ENCODE measurements around the gene ZNF474.
A peak's percentile ranks its signal among the peaks of the same experiment; 100 is the strongest.

The ZNF474 gene

GRCh38 chr5:122183098-122183787 is 53.9 kb downstream of the ZNF474 start:
- no peak for DNase-seq

- DNase-seq, result no peak
Measured at GRCh38 chr5:122183788-122184170, 54.4 kb downstream of the ZNF474 start.

GRCh38 chr5:122184676-122185255 is 55.4 kb downstream of the ZNF474 start:
- no peak for DNase-seq

- DNase-seq, result no peak
Measured at GRCh38 chr5:122187426-122187825, 58.1 kb downstream of the ZNF474 start.

- no peak for DNase-seq
Measured at GRCh38 chr5:122190156-122190555, 60.8 kb downstream of the ZNF474 start.

GRCh38 chr5:122192497-122193496 is 63.5 kb downstream of the ZNF474 start:
- DNase-seq, result peak in 1 of 2 donors; percentile 23

- no peak for DNase-seq
Measured at GRCh38 chr5:122195802-122196394, 66.6 kb downstream of the ZNF474 start.

GRCh38 chr5:122199146-122199545 is 69.8 kb downstream of the ZNF474 start:
- no peak for DNase-seq

GRCh38 chr5:122200450-122200849 is 71.1 kb downstream of the ZNF474 start:
- no peak for DNase-seq

- no peak for DNase-seq
Measured at GRCh38 chr5:122200865-122201264, 71.5 kb downstream of the ZNF474 start.

- no peak for DNase-seq
Measured at GRCh38 chr5:122201365-122201764, 72.0 kb downstream of the ZNF474 start.

GRCh38 chr5:122202952-122203351 is 73.6 kb downstream of the ZNF474 start:
- DNase-seq, result no peak
